HEK293 (cell line): ENCODE data around the gene CACNA1D.

ENCODE experiments used
- CTCF ChIA-PET: fragments of 350-600 bp; formaldehyde crosslinking; extraction: SDS; loops from one replicate; lab custom pipeline; 2021; ENCODE audit warnings: antibody characterized with exemption; lab: Yijun Ruan, JAX
- POLR2A ChIA-PET: fragments of 300-600 bp; formaldehyde crosslinking; extraction: SDS; loops from one replicate; lab custom pipeline; 2020; ENCODE audit warnings: antibody characterized with exemption, inconsistent platforms; lab: Yijun Ruan, JAX
- H3K27ac ChIP-seq: fragments of 200-500 bp; sonication (Bioruptor generic); 2 replicates; pipeline ENCODE4 v1.5.1; 2014; ENCODE audit warnings: low read depth, low read length, control low read depth, inconsistent platforms; ENCODE audit errors: extremely low read depth
- H3K36me3 ChIP-seq, 2 experiments: fragments of 200-500 bp in 1 of 2; sonication (Bioruptor generic) in 1 of 2; 1 replicate in 1 of 2; 2 replicates in 1 of 2; pipeline ENCODE4 v1.5.1; 2014 to 2017; ENCODE audit warnings: inconsistent platforms in 2 of 2, low read length in 2 of 2; ENCODE audit not compliant: control insufficient read depth in 2 of 2, insufficient read depth in 1 of 2
- H3K4me1 ChIP-seq: fragments of 200-500 bp; sonication (Bioruptor generic); 2 replicates; pipeline ENCODE4 v1.5.1; 2014; ENCODE audit warnings: mild to moderate bottlenecking, low read length, inconsistent platforms; ENCODE audit not compliant: control insufficient read depth, insufficient read depth
- H3K4me3 ChIP-seq: 2 replicates; pipeline ENCODE4 v1.5.1; 2011; ENCODE audit warnings: low read depth, mild to moderate bottlenecking, control low read depth, low read length, moderate library complexity
- H3K9me3 ChIP-seq: fragments of 200-500 bp; sonication (Bioruptor generic); 2 replicates; pipeline ENCODE4 v1.5.1; 2014; ENCODE audit warnings: low read depth, low read length, inconsistent platforms; ENCODE audit not compliant: control insufficient read depth, insufficient read depth
- BCL11B ChIP-seq: fragments of 450-650 bp; formaldehyde crosslinking; IDR thresholded peaks from 2 replicates; pipeline ENCODE4 v1.5.1; 2016; ENCODE audit warnings: low read depth, missing biosample characterization, missing genetic modification characterization
- EGR2 ChIP-seq: fragments of 450-650 bp; formaldehyde crosslinking; IDR thresholded peaks from 2 replicates; pipeline ENCODE4 v1.5.1; 2016; ENCODE audit warnings: low read depth, missing biosample characterization, missing genetic modification characterization
- GLI4 ChIP-seq: fragments of 450-650 bp; formaldehyde crosslinking; IDR thresholded peaks from 2 replicates; pipeline ENCODE4 v1.5.1; 2016; ENCODE audit warnings: missing biosample characterization, missing genetic modification characterization
- GLIS1 ChIP-seq: fragments of 450-650 bp; formaldehyde crosslinking; IDR thresholded peaks from 2 replicates; pipeline ENCODE4 v1.5.1; 2016; ENCODE audit warnings: missing biosample characterization, missing genetic modification characterization
- PRDM10 ChIP-seq: fragments of 450-650 bp; formaldehyde crosslinking; IDR thresholded peaks from 2 replicates; pipeline ENCODE4 v1.5.1; 2016; ENCODE audit warnings: missing biosample characterization, missing genetic modification characterization
- PRDM2 ChIP-seq: fragments of 450-650 bp; formaldehyde crosslinking; IDR thresholded peaks from 2 replicates; pipeline ENCODE4 v1.5.1; 2016; ENCODE audit warnings: missing biosample characterization, missing genetic modification characterization, borderline replicate concordance
- SCRT1 ChIP-seq: fragments of 450-650 bp; formaldehyde crosslinking; IDR thresholded peaks from 2 replicates; pipeline ENCODE4 v1.5.1; 2016; ENCODE audit warnings: missing biosample characterization, missing genetic modification characterization, borderline replicate concordance
- SP3 ChIP-seq: fragments of 450-650 bp; formaldehyde crosslinking; IDR thresholded peaks from 2 replicates; pipeline ENCODE4 v1.5.1; 2016; ENCODE audit warnings: missing biosample characterization, missing genetic modification characterization
- ZBTB1 ChIP-seq: fragments of 450-650 bp; formaldehyde crosslinking; IDR thresholded peaks from 2 replicates; pipeline ENCODE4 v1.5.1; 2016; ENCODE audit warnings: missing biosample characterization, missing genetic modification characterization
- ZNF121 ChIP-seq: fragments of 450-650 bp; formaldehyde crosslinking; IDR thresholded peaks from 2 replicates; pipeline ENCODE4 v1.5.1; 2016; ENCODE audit warnings: missing biosample characterization, missing genetic modification characterization
- ZNF274 ChIP-seq, 2 experiments: fragments of 200-500 bp in 1 of 2; fragments of 450-650 bp in 1 of 2; sonication (Bioruptor generic) in 1 of 2; formaldehyde crosslinking in 1 of 2; IDR thresholded peaks; 2 replicates each; pipeline versions ENCODE4 v1.5.1 to v1.6.1; 2014 to 2016; ENCODE audit warnings: borderline replicate concordance in 1 of 2, inconsistent platforms in 1 of 2, low read length in 1 of 2, missing biosample characterization in 1 of 2, missing genetic modification characterization in 1 of 2
- ZNF404 ChIP-seq: fragments of 450-650 bp; formaldehyde crosslinking; IDR thresholded peaks from 2 replicates; pipeline ENCODE4 v1.5.1; 2017; ENCODE audit warnings: missing biosample characterization, missing genetic modification characterization
- ZNF423 ChIP-seq: fragments of 450-650 bp; formaldehyde crosslinking; IDR thresholded peaks from 2 replicates; pipeline ENCODE4 v1.5.1; 2016; ENCODE audit warnings: missing biosample characterization, missing genetic modification characterization
- ZNF530 ChIP-seq: fragments of 450-650 bp; formaldehyde crosslinking; IDR thresholded peaks from 2 replicates; pipeline ENCODE4 v1.5.1; 2016; ENCODE audit warnings: low read depth, missing biosample characterization, missing genetic modification characterization
- ZNF596 ChIP-seq: fragments of 450-650 bp; IDR thresholded peaks from 2 replicates; pipeline ENCODE4 v1.5.0; 2018; ENCODE audit warnings: missing biosample characterization, mild to moderate bottlenecking, missing genetic modification characterization, moderate library complexity
- ZNF610 ChIP-seq: fragments of 450-650 bp; formaldehyde crosslinking; IDR thresholded peaks from 2 replicates; pipeline ENCODE4 v1.5.1; 2016; ENCODE audit warnings: missing biosample characterization, missing genetic modification characterization, borderline replicate concordance
- ZNF664 ChIP-seq: fragments of 450-650 bp; formaldehyde crosslinking; IDR thresholded peaks from 2 replicates; pipeline ENCODE4 v1.5.1; 2016; ENCODE audit warnings: missing biosample characterization, missing genetic modification characterization
- ZNF677 ChIP-seq: fragments of 450-650 bp; IDR thresholded peaks from 2 replicates; pipeline ENCODE4 v1.5.0; 2018; ENCODE audit warnings: missing biosample characterization, mild to moderate bottlenecking, missing genetic modification characterization, moderate library complexity
- ZSCAN30 ChIP-seq: fragments of 450-650 bp; IDR thresholded peaks from 2 replicates; pipeline ENCODE4 v1.5.1; 2018; ENCODE audit warnings: missing biosample characterization, mild to moderate bottlenecking, missing genetic modification characterization, moderate library complexity

The CACNA1D gene

GRCh38 chr3:53658613-53659193 is 164.3 kb downstream of the CACNA1D start (continued):
- TF ChIP-seq GLIS1 (tag by site-specific recombination), result peak; percentile 26

- H3K36me3 ChIP-seq, result no peaks in the 10 kb centered on the region
- TF ChIP-seq ZBTB1 (tag by site-specific recombination) (no peak), BCL11B (tag by site-specific recombination) (no peak), SCRT1 (no peak), PRDM2 (no peak), SP3 (tag by site-specific recombination) (no peak), EGR2 (tag by site-specific recombination) (no peak), ZNF121 (tag by site-specific recombination) (no peak), ZNF677 (tag by site-specific recombination) (no peak), ZNF596 (no peak), ZNF530 (no peak), ZNF404 (tag by site-specific recombination) (no peak), PRDM10 (tag by site-specific recombination) (no peak), ZNF664 (tag by site-specific recombination) (no peak), ZNF610 (tag by site-specific recombination) (no peak), ZSCAN30 (tag by site-specific recombination) (no peak), GLI4 (tag by site-specific recombination) (no peak), ZNF274 (IDR thresholded peaks at IDR 0.05; ENCODE audit: low read length) (no peak), ZNF274 (tag by site-specific recombination; IDR thresholded peaks at IDR 0.05; ENCODE audit: borderline replicate concordance) (no peak), ZNF423 (tag by site-specific recombination) (no peak)
- POLR2A ChIA-PET, result no interaction called here
- no peaks in the 10 kb centered on the region for H3K4me1 ChIP-seq
- H3K4me3 ChIP-seq, result no peak overlapping the region
- no peak overlapping the region for H3K27ac ChIP-seq
- CTCF ChIA-PET, result no interaction called here
- no peaks in the 10 kb centered on the region for H3K9me3 ChIP-seq
Observed at GRCh38 chr3:53659996-53660395, 165.6 kb downstream of the CACNA1D start.
